CD4-positive, CD25-positive, alpha-beta regulatory T cell (primary cell): ENCODE measurements around the gene RANBP3. TPM values are rescaled to one million over a fixed set of nuclear protein-coding genes. Genes with fewer than 3 reads are reported as not detected.

ENCODE experiments used
- ATAC-seq, 2 donors: fragments of 150-1000 bp; cut with Tn5 transposase; one replicate each; pipeline ENCODE4 v1.10.0; 2021; ENCODE audit warnings: low read depth in 2 of 2, moderate number of reproducible peaks in 2 of 2, moderate library complexity in 1 of 2
- DNase-seq, 3 donors: peaks; one replicate each; pipeline versions ENCODE4 v3.0.0 to v3.0.0-alpha.2; 2012 to 2022; ENCODE audit warnings: mixed read lengths in 1 of 3
- H3K27ac ChIP-seq: one replicate; pipeline ENCODE4 v1.7.0; 2013; ENCODE audit warnings: mild to moderate bottlenecking, low read length; ENCODE audit not compliant: insufficient read depth, poor library complexity, severe bottlenecking
- H3K27me3 ChIP-seq: one replicate; pipeline ENCODE4 v1.7.0; 2013; ENCODE audit warnings: low read length; ENCODE audit not compliant: control insufficient read depth, insufficient read depth
- H3K36me3 ChIP-seq: one replicate; pipeline ENCODE4 v1.7.0; 2013; ENCODE audit warnings: mild to moderate bottlenecking, low read length, moderate library complexity; ENCODE audit not compliant: control insufficient read depth, insufficient read depth
- H3K4me1 ChIP-seq: 2 replicates; pipeline ENCODE4 v1.7.0; 2013; ENCODE audit warnings: mild to moderate bottlenecking, low read length; ENCODE audit not compliant: insufficient read depth, control insufficient read depth, poor library complexity, severe bottlenecking
- H3K4me3 ChIP-seq: one replicate; pipeline ENCODE4 v1.7.0; 2013; ENCODE audit warnings: low read depth, mild to moderate bottlenecking, low read length, moderate library complexity
- H3K9me3 ChIP-seq, 2 experiments: 1 replicate in 1 of 2; 2 replicates in 1 of 2; pipeline ENCODE4 v1.7.0; 2013; ENCODE audit warnings: low read length in 2 of 2, mild to moderate bottlenecking in 1 of 2, moderate library complexity in 1 of 2; ENCODE audit not compliant: control insufficient read depth in 2 of 2
- H3K27ac Mint-ChIP-seq, 3 donors: one replicate each; pipeline ENCODE4 v1.8.0; 2020 to 2022; ENCODE audit warnings: mild to moderate bottlenecking in 3 of 3, mixed read lengths in 3 of 3, moderate library complexity in 2 of 3
- H3K27me3 Mint-ChIP-seq: one replicate; pipeline ENCODE4 v1.8.0; 2022; ENCODE audit warnings: mild to moderate bottlenecking, mixed read lengths
- H3K36me3 Mint-ChIP-seq: one replicate; pipeline ENCODE4 v1.8.0; 2020; ENCODE audit warnings: mixed read lengths
- H3K4me1 Mint-ChIP-seq, 4 donors: one replicate each; pipeline ENCODE4 v1.8.0; 2020 to 2022; ENCODE audit warnings: mixed read lengths in 4 of 4, mild to moderate bottlenecking in 1 of 4
- H3K4me3 Mint-ChIP-seq, 4 donors: one replicate each; pipeline ENCODE4 v1.8.0; 2020 to 2022; ENCODE audit warnings: mild to moderate bottlenecking in 4 of 4, mixed read lengths in 4 of 4, moderate library complexity in 3 of 4
- H3K9me3 Mint-ChIP-seq, 7 donors: one replicate each; pipeline ENCODE4 v1.8.0; 2020 to 2022; ENCODE audit warnings: mixed read lengths in 7 of 7, mild to moderate bottlenecking in 3 of 7, moderate library complexity in 2 of 7
- polyA plus RNA-seq, 4 donors: library from polyadenylated mRNA; unstranded; fragments of 300-500 nt; fragmentation: Illumina TruSeq; gene quantifications; one replicate each; pipeline ENCODE4 v1.2.3, GENCODE V29; 2021
- total RNA-seq: library from RNA; stranded (reverse); gene quantifications from one replicate; pipeline ENCODE4 v1.2.3, GENCODE V29; 2022

RANBP3 gene
- total and polyA plus RNA-seq, 5 donors from 2014 or later: 8.0 to 106 (median 11.1) TPM

- peak overlapping the region; percentile 82 to 100 (median 91) for H3K27ac Mint-ChIP-seq
- peaks cover 27 to 98% (median 59%) of the 10 kb centered on the region in 4 donors for H3K4me1 Mint-ChIP-seq
These were observed 21.6 kb downstream of the RANBP3 start for GRCh38 chr19:5956323-5956722.

DNA sequence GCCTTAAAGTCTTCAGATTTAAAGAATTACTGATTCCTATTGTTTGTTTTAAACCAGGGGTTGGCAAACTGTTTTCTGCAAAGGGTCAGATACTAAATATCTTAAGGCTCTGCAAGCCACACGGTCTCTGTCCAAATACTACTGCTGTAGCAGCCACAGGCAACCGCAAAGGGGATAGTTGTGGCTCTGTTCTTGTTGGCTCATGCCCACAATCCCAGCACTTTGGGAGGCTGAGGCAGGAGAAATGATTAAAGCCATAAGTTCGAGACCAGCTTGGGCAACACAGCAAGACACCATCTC, 22.4 kb downstream of the RANBP3 start:
- Histone ChIP-seq H3K27me3 (no peaks in the 10 kb centered on the region), H3K9me3 (no peaks in the 10 kb centered on the region), H3K4me1 (peaks cover 94% of the 10 kb centered on the region), H3K36me3 (peaks cover 5% of the 10 kb centered on the region), H3K27ac (peak overlapping the region; percentile 24), H3K4me3 (no peak overlapping the region)
- ATAC-seq (no peak), DNase-seq (no peak)
- H3K27ac Mint-ChIP-seq: peak overlapping the region; percentile 31 to 100 (median 91)
- H3K4me3 Mint-ChIP-seq: peak overlapping the region in 1 of 4 donors; percentile 47
- H3K9me3 Mint-ChIP-seq: no peaks in the 10 kb centered on the region
- no peaks in the 10 kb centered on the region for H3K27me3 Mint-ChIP-seq
- H3K36me3 Mint-ChIP-seq: peaks cover 5% of the 10 kb centered on the region
- peaks cover 32 to 98% (median 62%) of the 10 kb centered on the region in 4 donors for H3K4me1 Mint-ChIP-seq

More at GRCh38 chr19:5956323-5956722, 21.6 kb downstream of the RANBP3 start:
- Mint-ChIP-seq H3K27me3 (no peaks in the 10 kb centered on the region), H3K9me3 (no peaks in the 10 kb centered on the region), H3K4me3 (peak overlapping the region in 1 of 4 donors; percentile 84), H3K36me3 (peaks cover 5% of the 10 kb centered on the region)
- Histone ChIP-seq H3K36me3 (peaks cover 5% of the 10 kb centered on the region), H3K27ac (no peak overlapping the region), H3K9me3 (no peaks in the 10 kb centered on the region), H3K27me3 (no peaks in the 10 kb centered on the region), H3K4me1 (peaks cover 94% of the 10 kb centered on the region), H3K4me3 (peak overlapping the region; percentile 13)
- DNase-seq (no peak), ATAC-seq (no peak)

DNA sequence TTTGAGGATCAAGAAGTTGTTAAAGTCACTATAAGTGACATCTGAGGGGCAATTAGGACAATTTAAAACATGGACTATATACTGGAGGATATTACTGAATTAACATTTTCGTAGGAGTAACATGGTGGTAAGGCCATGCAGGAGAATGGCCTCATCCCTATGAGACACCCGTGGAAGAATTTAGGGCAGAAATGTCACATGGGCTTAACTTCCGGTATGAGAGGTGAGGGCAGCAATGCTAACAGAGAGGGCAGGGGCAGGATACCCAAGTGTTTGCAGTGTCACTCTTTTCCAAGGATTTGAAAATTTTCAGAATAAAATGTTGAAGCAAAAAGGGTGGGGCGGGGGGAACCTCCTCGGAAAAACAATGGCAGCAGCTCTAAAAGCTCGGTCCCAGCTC, 23.6 kb downstream of the RANBP3 start:
- no peaks in the 10 kb centered on the region for H3K27me3 ChIP-seq
- H3K27ac Mint-ChIP-seq: peak overlapping the region; percentile 92 to 97 (median 94)
- peak overlapping the region; percentile 13 to 85 (median 78) for H3K4me3 Mint-ChIP-seq
- no peaks in the 10 kb centered on the region for H3K27me3 Mint-ChIP-seq
- peak overlapping the region; percentile 70 for H3K4me3 ChIP-seq
- peaks cover 36 to 98% (median 67%) of the 10 kb centered on the region in 4 donors for H3K4me1 Mint-ChIP-seq
- peaks cover 5% of the 10 kb centered on the region for H3K36me3 Mint-ChIP-seq
- H3K36me3 ChIP-seq: peaks cover 5% of the 10 kb centered on the region
- no peak for ATAC-seq
- H3K4me1 ChIP-seq: peaks cover 94% of the 10 kb centered on the region
- no peak for DNase-seq
- H3K9me3 Mint-ChIP-seq: no peaks in the 10 kb centered on the region
- H3K27ac ChIP-seq: peak overlapping the region; percentile 73
- no peaks in the 10 kb centered on the region for H3K9me3 ChIP-seq

- no peaks in the 10 kb centered on the region for H3K27me3 Mint-ChIP-seq
- Histone ChIP-seq H3K36me3 (peaks cover 5% of the 10 kb centered on the region), H3K4me3 (peak overlapping the region; percentile 70), H3K4me1 (peaks cover 94% of the 10 kb centered on the region), H3K9me3 (no peaks in the 10 kb centered on the region), H3K27ac (peak overlapping the region; percentile 73), H3K27me3 (no peaks in the 10 kb centered on the region)
- H3K4me3 Mint-ChIP-seq: peak overlapping the region; percentile 78 to 86 (median 82)
- H3K36me3 Mint-ChIP-seq: peaks cover 6% of the 10 kb centered on the region
- H3K27ac Mint-ChIP-seq: peak overlapping the region; percentile 92 to 97 (median 94)
- DNase-seq: peak in 1 of 3 donors; percentile 65
- no peaks in the 10 kb centered on the region for H3K9me3 Mint-ChIP-seq
- peaks cover 41 to 98% (median 68%) of the 10 kb centered on the region in 4 donors for H3K4me1 Mint-ChIP-seq
- peak; percentile 18 to 26 for ATAC-seq
These were observed 24.2 kb downstream of the RANBP3 start for GRCh38 chr19:5953680-5954213.

GRCh38 chr19:5953030-5953589, 24.8 kb downstream of the RANBP3 start:
- peaks cover 94% of the 10 kb centered on the region for H3K4me1 ChIP-seq
- no peaks in the 10 kb centered on the region for H3K9me3 ChIP-seq
- Mint-ChIP-seq H3K4me3 (peak overlapping the region; percentile 78 to 86 (median 82)), H3K9me3 (no peaks in the 10 kb centered on the region), H3K4me1 (peaks cover 42 to 98% (median 70%) of the 10 kb centered on the region in 4 donors), H3K27me3 (no peaks in the 10 kb centered on the region), H3K27ac (peak overlapping the region; percentile 92 to 97 (median 94)), H3K36me3 (peaks cover 6% of the 10 kb centered on the region)
- ATAC-seq (no peak), DNase-seq (peak in 1 of 3 donors; percentile 30)
- peak overlapping the region; percentile 70 for H3K4me3 ChIP-seq
- H3K27ac ChIP-seq: peak overlapping the region; percentile 73
- peaks cover 5% of the 10 kb centered on the region for H3K36me3 ChIP-seq
- H3K27me3 ChIP-seq: no peaks in the 10 kb centered on the region

DNA sequence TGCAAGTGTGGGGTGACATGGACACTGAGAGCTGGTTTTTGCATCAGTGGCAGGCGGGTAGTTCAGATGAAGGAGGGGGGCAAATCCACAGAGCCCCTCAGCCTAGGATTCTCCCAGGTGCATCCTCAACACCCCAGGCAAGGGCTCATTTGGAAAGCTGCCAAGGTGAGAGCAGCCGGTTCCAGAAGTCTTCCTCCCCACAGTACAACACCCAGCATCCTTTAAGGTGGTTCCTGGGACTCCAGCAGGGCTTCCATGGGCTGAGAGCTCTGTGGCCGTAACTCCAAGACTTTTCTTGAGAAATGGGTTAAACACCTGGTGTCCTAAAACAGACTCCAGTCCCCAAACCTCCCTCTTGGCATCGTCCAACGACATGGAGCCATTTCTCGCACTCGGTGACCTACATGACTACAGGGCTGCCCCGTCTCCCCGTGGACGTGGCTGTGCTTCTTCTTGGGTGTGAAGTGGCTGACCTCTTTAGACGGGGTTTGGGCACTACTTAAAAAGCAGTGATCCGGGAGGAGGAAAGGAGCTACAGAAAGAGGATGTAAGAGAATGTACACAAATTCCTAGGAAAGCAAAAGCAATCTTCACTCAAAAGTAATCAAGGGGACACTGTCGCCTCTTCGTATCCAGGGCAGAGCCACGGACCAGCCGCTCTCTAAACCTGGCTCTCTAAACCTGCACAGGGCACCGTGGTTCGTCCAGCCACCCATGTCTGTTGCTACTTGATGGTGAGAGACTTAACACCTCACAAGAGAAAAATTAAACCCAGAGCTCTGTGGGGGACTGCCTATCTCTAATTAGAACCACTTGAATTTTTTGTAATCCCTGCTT, 25.5 kb downstream of the RANBP3 start:
- Mint-ChIP-seq H3K4me1 (peaks cover 42 to 98% (median 70%) of the 10 kb centered on the region in 4 donors), H3K4me3 (peak overlapping the region; percentile 78 to 86 (median 82))

DNA sequence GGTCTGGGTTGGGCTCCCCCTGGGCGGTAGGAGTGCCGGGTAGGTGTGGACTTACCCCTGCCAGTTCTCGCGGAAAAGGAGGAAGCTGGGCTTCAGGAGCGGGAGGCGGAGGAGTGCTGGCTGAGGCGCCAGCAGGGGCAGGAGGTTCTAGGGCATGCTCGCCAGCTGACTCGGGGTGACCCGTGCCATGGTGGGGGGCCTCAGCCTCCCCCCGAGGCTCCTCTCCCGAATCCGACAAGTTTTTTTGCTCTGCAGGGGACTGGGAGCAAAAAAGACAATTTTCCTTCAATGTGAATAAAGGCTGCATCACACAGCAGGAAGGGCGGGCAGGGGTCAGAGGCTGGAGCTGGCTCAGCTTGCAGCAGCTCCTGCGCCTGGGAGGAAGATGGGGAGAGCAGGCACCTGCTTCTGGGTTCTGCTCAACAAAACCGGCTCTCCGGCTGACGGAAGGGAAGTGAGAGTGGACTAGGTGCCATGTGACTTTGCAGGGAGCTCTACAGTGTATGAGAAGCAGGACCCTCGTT, 26.5 kb downstream of the RANBP3 start:
- Histone ChIP-seq H3K9me3 (no peaks in the 10 kb centered on the region), H3K4me1 (peaks cover 97% of the 10 kb centered on the region), H3K4me3 (no peak overlapping the region), H3K36me3 (peaks cover 2% of the 10 kb centered on the region), H3K27me3 (no peaks in the 10 kb centered on the region), H3K27ac (peak overlapping the region; percentile 72)
- H3K9me3 Mint-ChIP-seq: no peaks in the 10 kb centered on the region
- peak overlapping the region; percentile 59 to 83 (median 78) for H3K4me3 Mint-ChIP-seq
- no peaks in the 10 kb centered on the region for H3K27me3 Mint-ChIP-seq
- H3K27ac Mint-ChIP-seq: peak overlapping the region; percentile 94 to 99 (median 97)
- peaks cover 3% of the 10 kb centered on the region for H3K36me3 Mint-ChIP-seq
- DNase-seq (no peak), ATAC-seq (no peak)
- peaks cover 39 to 97% (median 68%) of the 10 kb centered on the region in 4 donors for H3K4me1 Mint-ChIP-seq

More for the DNA sequence above, 25.5 kb downstream of the RANBP3 start:
- ATAC-seq (no peak), DNase-seq (no peak)
- no peaks in the 10 kb centered on the region for H3K9me3 ChIP-seq
- H3K36me3 ChIP-seq: peaks cover 2% of the 10 kb centered on the region
- H3K4me1 ChIP-seq: peaks cover 96% of the 10 kb centered on the region
- peak overlapping the region; percentile 70 for H3K4me3 ChIP-seq
- H3K27me3 ChIP-seq: no peaks in the 10 kb centered on the region
- Mint-ChIP-seq H3K27ac (peak overlapping the region; percentile 92 to 97 (median 94)), H3K9me3 (no peaks in the 10 kb centered on the region), H3K36me3 (peaks cover 3% of the 10 kb centered on the region), H3K27me3 (no peaks in the 10 kb centered on the region)
- peak overlapping the region; percentile 73 for H3K27ac ChIP-seq
